Lung (tissue), 12 donors: ENCODE results near the gene GSTK1. TPM values are rescaled to one million over a fixed set of nuclear protein-coding genes. Genes with fewer than 3 reads are reported as not detected.

Source experiments
- ATAC-seq: fragments of 200-7000 bp; cut with Tn5 transposase; one replicate; pipeline ENCODE4 v1.9.1; 2020; ENCODE audit warnings: moderate number of reproducible peaks; ENCODE audit not compliant: insufficient read depth, low FRiP score
- DNase-seq, 3 donors: peaks; one replicate each; pipeline ENCODE4 v3.0.0-alpha.2; 2013 to 2017
- H3K27ac ChIP-seq, 2 donors: one replicate each; pipeline ENCODE4 v1.5.1; 2013; ENCODE audit warnings: mild to moderate bottlenecking in 2 of 2, moderate library complexity in 2 of 2, control low read depth in 1 of 2, inconsistent platforms in 1 of 2, low read depth in 1 of 2, low read length in 1 of 2
- H3K27me3 ChIP-seq, 3 donors: one replicate each; pipeline ENCODE4 v1.5.1; 2013; ENCODE audit warnings: low read length in 2 of 3; ENCODE audit not compliant: control insufficient read depth in 3 of 3, insufficient read depth in 3 of 3
- H3K36me3 ChIP-seq, 4 donors: one replicate each; pipeline ENCODE4 v1.5.1; 2013; ENCODE audit warnings: low read length in 4 of 4, mild to moderate bottlenecking in 1 of 4, moderate library complexity in 1 of 4; ENCODE audit not compliant: control insufficient read depth in 4 of 4, insufficient read depth in 4 of 4
- H3K4me1 ChIP-seq, 5 donors: one replicate each; pipeline ENCODE4 v1.5.1; 2013; ENCODE audit warnings: low read length in 5 of 5, mild to moderate bottlenecking in 2 of 5, moderate library complexity in 1 of 5; ENCODE audit not compliant: control insufficient read depth in 5 of 5, insufficient read depth in 5 of 5
- H3K4me3 ChIP-seq: one replicate; pipeline ENCODE4 v1.5.1; 2013; ENCODE audit warnings: mild to moderate bottlenecking, control low read depth, moderate library complexity
- H3K9ac ChIP-seq, 2 donors: one replicate each; pipeline ENCODE4 v1.5.1; 2013; ENCODE audit warnings: low read length in 2 of 2, control low read depth in 1 of 2; ENCODE audit not compliant: insufficient read depth in 1 of 2
- H3K9me3 ChIP-seq, 4 donors: one replicate each; pipeline ENCODE4 v1.5.1; 2013; ENCODE audit warnings: low read length in 3 of 4, mild to moderate bottlenecking in 1 of 4, moderate library complexity in 1 of 4; ENCODE audit not compliant: control insufficient read depth in 4 of 4, insufficient read depth in 3 of 4
- WGBS, 2 donors: extraction: QIAGEN DNeasy Blood & Tissue Kit; methylation state at CpG; one replicate each; pipeline ENCODE4 v1.1.7; 2013; 5-methylcytosine and 5-hydroxymethylcytosine counted together
- polyA plus RNA-seq, 2 donors: library from polyadenylated mRNA; stranded (reverse); fragments of 200-250 nt; gene quantifications; one replicate each; pipeline ENCODE4 v1.2.1, GENCODE V29; 2013
- total RNA-seq, 2 donors: library from RNA; depleted of rRNA in 1 of 2; stranded (reverse); fragments of >200 nt in 1 of 2; gene quantifications; one replicate each; pipeline ENCODE4 v1.2.1, GENCODE V29; 2014 to 2021
- TF ChIP-seq, protein P1 (sequence below): IDR thresholded peaks from 2 replicates; pipeline ENCODE4 v1.5.1; 2012; ENCODE audit warnings: mild to moderate bottlenecking; ENCODE audit errors: control extremely low read depth, extremely low read depth
- donor health status: control.
- donor health status: control.
- donor health status: Bipolar disorder and iron deficiency.
- donor health status: healthy.
- donor health status: DM: yes; HTN: yes; CAD: no.

GSTK1 gene
- total and polyA plus RNA-seq, 4 donors, result 110 to 130 (median 119) TPM

DNA sequence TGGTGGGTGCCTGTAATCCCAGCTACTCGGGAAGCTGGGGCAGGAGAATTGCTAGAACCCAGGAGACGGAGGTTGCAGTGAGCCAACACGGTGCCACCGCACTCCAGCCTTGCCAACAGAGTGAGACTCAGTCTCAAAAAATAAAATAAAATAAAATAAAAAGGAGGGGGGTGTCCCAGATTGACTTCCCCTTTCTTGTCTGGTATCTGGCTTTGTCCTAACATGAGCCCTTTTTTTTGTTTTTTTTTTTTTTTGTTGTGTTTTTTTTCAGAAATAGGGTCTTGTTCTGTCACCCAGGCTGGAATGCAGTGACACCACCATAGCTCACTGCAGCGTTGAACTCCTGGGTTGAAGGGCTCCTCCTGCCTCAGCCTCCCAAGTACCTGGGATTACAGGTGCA is 29.6 kb downstream of the GSTK1 start:
- no peak for ATAC-seq
- Histone ChIP-seq H3K27ac (no peak overlapping the region), H3K36me3 (peaks cover 16 to 41% (median 25%) of the 10 kb centered on the region in 4 donors), H3K4me1 (peaks cover 0 to 25% (median 10%) of the 10 kb centered on the region in 5 donors), H3K9ac (no peak overlapping the region), H3K9me3 (peaks cover 0 to 1% (median 0%) of the 10 kb centered on the region in 4 donors), H3K4me3 (no peak overlapping the region), H3K27me3 (no peaks in the 10 kb centered on the region)
- DNase-seq, result no peak
- 93 to 95% methylated on average over 5 of the region's 5 CpGs for WGBS, 2 donors
- TF ChIP-seq, protein P1, sequence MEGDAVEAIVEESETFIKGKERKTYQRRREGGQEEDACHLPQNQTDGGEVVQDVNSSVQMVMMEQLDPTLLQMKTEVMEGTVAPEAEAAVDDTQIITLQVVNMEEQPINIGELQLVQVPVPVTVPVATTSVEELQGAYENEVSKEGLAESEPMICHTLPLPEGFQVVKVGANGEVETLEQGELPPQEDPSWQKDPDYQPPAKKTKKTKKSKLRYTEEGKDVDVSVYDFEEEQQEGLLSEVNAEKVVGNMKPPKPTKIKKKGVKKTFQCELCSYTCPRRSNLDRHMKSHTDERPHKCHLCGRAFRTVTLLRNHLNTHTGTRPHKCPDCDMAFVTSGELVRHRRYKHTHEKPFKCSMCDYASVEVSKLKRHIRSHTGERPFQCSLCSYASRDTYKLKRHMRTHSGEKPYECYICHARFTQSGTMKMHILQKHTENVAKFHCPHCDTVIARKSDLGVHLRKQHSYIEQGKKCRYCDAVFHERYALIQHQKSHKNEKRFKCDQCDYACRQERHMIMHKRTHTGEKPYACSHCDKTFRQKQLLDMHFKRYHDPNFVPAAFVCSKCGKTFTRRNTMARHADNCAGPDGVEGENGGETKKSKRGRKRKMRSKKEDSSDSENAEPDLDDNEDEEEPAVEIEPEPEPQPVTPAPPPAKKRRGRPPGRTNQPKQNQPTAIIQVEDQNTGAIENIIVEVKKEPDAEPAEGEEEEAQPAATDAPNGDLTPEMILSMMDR, result no peak

DNA sequence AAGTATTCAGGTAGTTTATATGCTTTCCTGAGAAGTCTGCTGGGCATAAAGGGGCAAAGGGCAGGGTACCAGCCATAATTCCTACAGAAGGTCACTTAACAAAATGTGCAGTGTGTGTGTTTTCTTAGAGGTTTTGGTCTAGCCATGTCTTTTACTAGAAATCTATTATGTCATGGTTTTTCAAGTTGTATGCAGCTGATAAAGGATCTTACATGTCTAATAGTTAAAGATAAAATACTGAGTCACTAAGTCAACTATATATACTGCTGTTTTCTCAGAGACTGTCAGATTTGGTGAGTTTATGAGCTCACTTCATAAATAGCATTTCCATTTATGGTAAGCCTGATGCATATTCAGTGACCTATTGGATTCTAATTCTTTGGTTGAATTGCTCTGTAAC is 32.6 kb downstream of the GSTK1 start:
- H3K4me1 ChIP-seq, result peaks cover 0 to 6% (median 4%) of the 10 kb centered on the region in 5 donors

DNA sequence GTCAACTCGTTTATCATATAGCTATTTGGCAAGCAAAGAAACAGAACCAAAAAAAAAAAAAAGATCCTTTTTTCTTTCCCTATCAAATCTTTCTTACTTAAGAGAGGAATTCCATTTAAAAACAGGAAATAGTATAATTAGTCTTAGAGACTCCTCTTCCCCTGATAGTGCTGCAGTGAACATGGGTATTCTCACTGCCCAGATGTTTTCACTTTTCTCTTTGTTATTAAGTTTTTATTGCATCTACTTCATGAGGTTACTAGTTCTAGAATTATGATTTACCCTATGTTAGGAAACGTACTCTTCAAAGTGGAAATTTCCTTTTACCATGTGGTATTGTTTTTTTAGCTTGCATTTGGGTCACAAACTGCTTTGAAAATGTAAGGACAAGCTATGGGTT is 33.4 kb downstream of the GSTK1 start:
- 31 to 41% methylated on average over 2 of the region's 2 CpGs for WGBS, 2 donors
- Histone ChIP-seq H3K9me3 (peaks cover 0 to 1% (median 0%) of the 10 kb centered on the region in 4 donors), H3K27ac (no peak overlapping the region), H3K4me3 (no peak overlapping the region), H3K27me3 (no peaks in the 10 kb centered on the region), H3K9ac (no peak overlapping the region), H3K4me1 (peaks cover 0 to 5% (median 1%) of the 10 kb centered on the region in 5 donors), H3K36me3 (peaks cover 32 to 73% (median 49%) of the 10 kb centered on the region in 4 donors)
- DNase-seq, result no peak
- ATAC-seq, result no peak
- TF ChIP-seq, protein P1, result no peak

More for the DNA sequence above, 32.6 kb downstream of the GSTK1 start:
- ATAC-seq (no peak), DNase-seq (no peak)
- no peak overlapping the region for H3K4me3 ChIP-seq
- TF ChIP-seq, protein P1, result no peak
- peaks cover 26 to 67% (median 45%) of the 10 kb centered on the region in 4 donors for H3K36me3 ChIP-seq
- H3K27ac ChIP-seq, result no peak overlapping the region
- H3K27me3 ChIP-seq, result no peaks in the 10 kb centered on the region
- H3K9ac ChIP-seq, result no peak overlapping the region
- H3K9me3 ChIP-seq, result peaks cover 0 to 1% (median 0%) of the 10 kb centered on the region in 4 donors

DNA sequence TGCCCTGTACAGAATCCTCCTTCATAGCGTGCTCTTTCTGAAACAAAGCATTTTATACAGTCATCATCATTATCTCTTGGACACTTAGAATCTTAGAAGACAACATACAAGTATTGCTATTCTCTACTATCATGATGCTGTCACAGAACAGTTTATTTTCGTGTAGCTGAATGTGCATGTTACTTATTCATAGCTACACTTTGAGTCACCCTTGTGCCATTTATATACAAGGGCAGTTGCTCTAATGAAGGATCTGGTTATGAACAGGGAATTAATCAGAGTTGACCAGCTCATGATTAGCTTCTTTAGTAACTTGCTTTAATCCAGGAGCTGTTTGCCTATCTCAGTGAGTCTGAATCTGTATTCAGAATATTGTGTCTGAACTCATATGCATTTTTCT is 36.1 kb downstream of the GSTK1 start:
- H3K4me1 ChIP-seq, result peaks cover 0 to 5% (median 3%) of the 10 kb centered on the region in 5 donors
- 92 to 93% methylated on average over 2 of the region's 2 CpGs for WGBS, 2 donors
- H3K27ac ChIP-seq, result no peak overlapping the region
- DNase-seq (no peak), ATAC-seq (no peak)
- no peak overlapping the region for H3K4me3 ChIP-seq
- peaks cover 0 to 1% (median 0%) of the 10 kb centered on the region in 4 donors for H3K9me3 ChIP-seq
- TF ChIP-seq, protein P1, result no peak
- peaks cover 41 to 74% (median 56%) of the 10 kb centered on the region in 4 donors for H3K36me3 ChIP-seq
- H3K9ac ChIP-seq, result no peak overlapping the region
- no peaks in the 10 kb centered on the region for H3K27me3 ChIP-seq
